ENCODE measurements around the gene SLC9A6.

Gene SLC9A6

DNA sequence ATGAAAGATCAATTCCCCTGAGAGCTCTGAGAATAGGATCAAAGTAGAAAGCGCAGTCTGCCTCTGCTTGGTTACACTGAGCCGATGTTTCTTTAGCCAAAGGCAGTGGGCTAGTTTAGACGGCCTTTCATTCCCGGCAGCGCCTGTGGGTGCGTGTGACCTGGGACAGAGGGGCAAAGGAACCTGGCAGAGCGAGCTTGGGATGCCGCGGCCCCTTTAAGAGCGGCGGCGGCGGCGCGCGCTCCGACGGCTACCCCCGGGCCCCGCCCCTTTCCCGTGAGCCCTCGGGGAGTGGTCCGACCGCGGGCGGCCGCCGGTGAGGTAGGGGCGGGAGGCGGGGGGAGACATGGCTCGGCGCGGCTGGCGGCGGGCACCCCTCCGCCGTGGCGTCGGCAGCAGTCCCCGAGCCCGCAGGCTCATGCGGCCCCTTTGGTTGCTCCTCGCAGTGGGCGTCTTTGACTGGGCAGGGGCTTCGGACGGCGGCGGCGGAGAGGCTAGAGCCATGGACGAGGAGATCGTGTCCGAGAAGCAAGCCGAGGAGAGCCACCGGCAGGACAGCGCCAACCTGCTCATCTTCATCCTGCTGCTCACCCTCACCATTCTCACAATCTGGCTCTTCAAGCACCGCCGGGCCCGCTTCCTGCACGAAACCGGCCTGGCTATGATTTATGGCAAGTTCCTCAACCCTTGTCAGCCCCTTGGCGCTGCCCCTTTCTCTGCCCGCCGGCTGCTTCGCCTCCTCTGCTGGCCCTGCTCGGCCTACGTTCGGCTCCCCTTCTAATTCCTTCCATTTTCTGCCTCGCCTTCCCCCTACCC, at the start of gene SLC9A6:
TSS of gene SLC9A6 (plus strand) at position 279 of the 816 bp plus-strand sequence. CDS start at position 503, 224 bp downstream.
- peak; percentile 54 to 61 for DNase-seq

DNA sequence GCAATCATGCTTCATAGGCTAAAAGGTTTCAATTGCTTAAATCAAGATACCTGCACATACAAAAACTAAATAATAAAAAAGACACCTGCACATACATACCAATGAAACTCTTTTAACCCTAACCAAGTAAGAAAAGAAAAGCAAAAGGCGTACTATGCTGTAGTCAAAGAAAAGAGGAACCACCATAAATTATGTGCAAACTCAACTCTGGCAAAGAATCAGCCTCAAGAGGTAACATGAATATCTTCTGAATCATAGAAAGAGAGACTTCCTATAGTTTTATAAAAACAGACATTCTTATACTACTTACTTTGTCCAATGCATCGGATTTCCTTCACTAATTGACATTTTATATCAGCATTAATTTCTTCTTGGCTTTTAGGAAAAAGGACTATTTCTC, 40.7 kb upstream of the SLC9A6 start:
- no peak for DNase-seq

DNA sequence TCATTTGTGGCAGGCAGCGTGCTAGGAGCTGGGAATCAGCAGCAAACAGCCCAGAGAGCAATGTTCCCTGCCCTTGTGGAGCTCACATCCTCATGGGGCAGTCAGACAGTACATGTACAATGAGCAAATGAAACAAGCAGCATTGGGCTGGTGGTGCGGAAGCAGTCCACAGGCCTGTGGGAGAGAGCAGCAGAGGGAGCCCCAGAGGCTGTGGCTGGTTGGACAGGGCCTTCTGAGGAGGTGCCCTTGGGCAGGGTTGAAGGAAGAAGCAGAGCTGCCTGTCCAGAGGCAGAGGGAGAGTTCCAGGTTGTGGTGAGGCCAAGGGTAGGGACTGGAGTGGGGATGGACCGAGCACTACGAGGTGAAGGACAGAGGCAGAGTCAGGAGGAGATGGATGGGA, 33.9 kb upstream of the SLC9A6 start:
- no peak for DNase-seq

DNA sequence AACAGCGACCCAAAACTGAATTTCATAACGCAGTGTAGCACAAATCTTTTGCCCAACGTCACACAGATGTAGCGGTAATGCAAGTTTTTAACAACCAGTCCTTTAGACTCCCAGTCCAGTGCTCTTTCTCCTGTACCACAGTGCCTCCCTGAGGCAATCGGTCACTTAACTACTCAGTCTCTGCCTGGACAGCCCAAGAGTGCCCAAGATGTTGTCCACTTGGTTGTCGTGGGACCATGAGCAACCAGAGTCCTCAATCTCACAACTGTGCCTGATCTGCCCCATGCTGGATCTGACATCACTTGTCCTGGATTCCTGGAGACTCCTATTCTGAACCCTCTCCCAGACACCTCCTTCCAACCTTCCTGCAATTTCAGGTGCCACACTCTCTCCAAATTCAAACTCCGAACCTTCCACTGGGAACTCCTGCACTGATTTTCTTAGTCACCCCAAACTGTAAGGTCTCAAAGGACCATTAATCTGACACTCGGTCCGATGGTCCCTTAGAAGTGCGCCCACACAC, 12.1 kb upstream of the SLC9A6 start:
- DNase-seq = no peak

DNA sequence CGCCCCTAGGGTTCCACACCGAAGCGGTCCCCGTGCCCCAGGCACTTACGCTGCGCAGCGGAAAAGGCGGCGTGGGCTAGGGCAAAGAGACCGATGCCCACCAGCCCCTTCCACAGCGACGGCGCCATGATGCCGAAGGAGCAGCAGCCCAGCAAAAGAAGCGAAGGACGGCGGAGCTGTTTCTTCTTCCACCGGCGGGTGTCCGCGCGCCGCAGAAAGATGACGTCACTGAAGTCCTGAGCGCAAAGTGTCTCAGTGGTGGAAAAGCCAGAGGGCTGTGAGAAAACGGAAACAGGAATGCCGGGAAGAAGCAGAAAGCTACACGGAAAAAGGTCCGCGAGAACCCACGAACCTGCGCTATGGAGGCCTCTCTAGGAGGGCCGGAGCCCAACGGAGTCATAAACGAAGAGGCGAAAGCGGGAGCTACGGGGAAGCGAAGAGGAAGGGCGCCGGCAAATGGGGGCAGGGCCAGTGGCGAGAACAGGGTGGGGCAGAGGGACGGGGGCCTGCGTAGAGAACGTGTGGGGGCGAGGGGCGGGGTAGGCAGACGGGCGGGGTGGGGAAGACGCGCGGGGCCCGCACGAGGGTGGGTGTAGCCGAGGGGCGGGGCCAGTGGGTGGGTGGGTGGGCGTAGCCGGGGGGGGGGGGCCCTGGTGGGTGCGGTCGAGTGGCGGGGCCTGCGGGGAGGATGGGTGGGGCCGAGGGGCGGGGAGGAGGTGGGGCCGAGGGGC, 11.5 kb upstream of the SLC9A6 start, which contains the start of gene MMGT1:
TSS of gene MMGT1 (minus strand) at position 441 of the 731 bp plus-strand sequence. CDS start at position 128, 313 bp downstream.
- DNase-seq = peak; percentile 78 to 86

DNA sequence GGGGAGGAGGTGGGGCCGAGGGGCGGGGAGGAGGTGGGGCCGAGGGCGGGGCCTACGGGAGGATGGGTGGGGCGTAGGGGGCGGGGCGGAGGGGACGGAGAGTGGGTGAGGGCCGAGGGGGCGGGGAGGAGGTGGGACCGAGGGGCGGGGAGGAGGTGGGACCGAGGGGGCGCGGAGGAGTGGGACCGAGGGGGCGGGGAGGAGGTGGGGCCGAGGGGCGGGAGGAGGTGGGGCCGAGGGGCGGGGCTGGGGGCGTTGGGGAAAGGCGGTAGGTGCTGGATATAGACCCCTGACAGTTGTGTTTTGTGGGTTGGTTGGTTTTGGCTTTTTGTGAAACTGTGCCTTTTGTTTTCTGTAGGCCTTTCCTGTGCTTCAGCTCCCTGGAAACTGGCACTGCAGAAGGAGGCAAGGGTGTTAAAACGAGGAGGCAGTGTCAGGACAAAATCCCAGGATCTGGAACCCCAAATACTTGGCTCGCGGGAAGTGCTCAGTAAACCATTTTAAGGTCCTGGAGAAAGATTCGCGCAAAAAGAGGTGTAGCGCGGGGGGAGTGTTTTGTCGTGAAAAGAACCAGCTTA, 10.9 kb upstream of the SLC9A6 start:
- DNase-seq = peak; percentile 70 to 79

DNA sequence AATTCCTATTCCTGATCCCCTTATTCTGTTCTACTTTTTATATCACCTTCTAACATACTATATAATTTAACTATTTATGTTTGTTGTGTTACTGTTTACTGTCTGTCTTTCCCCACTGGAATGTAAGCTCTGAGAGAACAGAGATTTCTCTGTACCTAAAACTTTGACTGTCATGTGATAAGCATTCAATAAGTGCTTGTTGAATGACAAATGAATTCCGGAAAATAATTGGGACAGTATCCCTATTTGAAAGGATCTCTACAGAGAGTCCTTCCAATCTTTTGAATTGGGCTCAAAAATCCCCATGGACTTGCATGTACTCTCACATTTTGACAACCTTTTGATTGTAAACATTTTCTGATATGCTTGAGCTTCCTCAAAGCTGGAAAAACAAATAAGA, 9.8 kb upstream of the SLC9A6 start:
- DNase-seq = no peak

DNA sequence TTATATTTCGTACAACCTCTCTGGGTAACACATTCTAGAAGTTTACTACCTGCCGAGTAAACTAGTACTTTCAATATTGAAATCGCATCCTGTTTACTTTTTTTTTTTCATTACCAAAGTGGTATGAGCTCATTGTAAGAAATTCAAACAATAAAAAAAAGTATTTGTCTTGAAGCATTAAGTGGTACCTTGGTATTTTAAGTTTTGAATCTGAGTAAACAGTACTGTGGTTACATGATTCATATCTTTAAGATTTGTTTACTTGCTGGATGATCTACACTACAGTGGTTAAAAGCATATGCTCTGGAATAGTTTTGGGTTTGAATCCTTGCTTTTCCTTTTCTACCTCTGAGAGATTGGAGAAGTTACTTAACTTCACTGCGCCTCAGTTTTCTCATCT, 7.6 kb upstream of the SLC9A6 start:
- no peak for DNase-seq

DNA sequence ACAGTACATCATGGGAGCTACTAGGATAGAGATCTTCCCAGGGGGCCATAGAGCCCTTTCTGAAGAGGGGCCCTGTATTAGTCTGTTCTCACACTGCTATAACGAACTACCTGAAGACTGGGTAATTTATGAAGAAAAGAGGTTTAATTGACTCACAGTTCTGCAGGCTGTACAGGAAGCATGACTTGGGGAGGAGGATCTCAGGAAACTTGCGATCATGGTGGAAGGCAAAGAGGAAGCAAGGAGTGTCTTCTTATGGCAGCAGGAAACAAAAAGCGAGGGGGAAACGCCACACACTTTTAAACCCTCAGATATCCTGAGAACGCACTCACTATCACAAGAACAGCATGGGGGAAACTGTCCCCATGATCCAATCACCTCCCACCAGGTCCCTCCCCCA, 4.2 kb upstream of the SLC9A6 start:
- no peak for DNase-seq

DNA sequence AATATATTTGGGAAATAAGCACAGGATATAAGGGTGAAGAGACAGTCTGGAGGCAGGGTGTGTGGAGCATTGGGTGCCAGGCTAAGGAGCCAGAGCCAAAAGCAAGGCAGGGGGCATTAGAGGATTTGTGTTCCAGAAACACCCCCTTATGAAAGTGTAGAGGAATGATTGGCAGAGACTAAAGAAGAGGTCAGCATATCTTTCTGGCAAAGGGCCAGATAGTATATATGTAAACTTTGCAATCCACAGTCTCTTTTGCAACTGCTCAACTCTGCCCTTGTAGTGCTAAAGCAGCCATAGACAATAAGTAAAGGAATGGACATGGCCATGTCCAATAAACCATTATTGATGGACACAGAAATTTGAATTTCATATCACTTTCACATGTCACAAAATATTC, 3.6 kb upstream of the SLC9A6 start:
- DNase-seq = no peak

DNA sequence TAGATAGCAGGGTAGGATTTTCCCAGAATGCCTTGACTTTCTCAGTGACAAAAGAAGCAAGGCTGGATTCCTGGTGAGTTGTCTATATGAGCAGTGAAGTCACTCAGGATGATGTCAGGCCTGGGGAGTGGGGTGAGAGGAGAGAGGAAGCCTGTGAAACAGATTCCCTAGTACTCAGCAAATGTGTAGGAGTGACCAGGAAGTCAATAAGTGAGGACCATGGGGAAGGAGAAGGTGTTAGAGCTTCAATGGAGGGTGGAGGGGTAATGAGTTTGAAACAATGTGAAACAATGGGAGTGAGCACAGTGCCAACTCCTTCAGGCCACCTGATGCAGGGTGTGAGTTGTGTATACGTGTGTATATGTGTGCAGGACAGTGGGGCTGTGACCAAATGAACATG, 2.4 kb upstream of the SLC9A6 start:
- no peak for DNase-seq

DNA sequence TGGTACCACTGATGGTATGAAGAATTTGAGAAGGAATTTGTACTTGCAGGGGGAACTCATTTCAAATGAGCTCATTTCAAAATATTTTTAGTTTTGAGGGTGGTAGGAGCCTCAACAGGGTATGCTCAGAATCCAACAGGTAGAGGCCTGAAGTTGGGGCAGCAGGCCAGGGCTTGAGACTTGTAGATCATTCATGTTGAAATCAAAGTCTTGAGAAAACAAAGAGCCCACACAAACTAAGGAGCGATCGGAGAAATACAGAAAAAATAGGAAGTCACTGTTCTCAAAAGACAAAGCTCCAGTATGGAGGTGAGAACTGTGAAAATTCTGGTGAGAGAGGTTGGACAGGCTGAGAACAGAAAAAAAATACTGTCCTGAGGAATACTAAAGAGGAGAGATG, 979 bp upstream of the SLC9A6 start:
- DNase-seq = no peak

DNA sequence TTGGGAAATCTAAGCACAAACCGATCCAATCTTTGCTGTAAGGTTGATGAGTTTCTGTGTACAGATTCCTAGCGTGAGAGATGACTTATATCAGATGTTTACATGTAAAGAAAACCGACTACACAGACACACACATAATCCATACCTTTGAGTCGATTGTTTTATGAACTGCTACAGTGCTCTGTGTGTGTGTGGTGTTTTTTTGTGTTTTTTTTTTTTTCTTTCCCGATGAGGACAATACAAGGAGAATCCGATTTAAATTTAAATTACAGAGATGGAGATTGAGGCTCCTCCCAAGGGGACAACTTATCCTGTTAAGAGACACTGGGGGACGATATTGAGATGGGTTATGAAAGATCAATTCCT, 461 bp upstream of the SLC9A6 start:
- no peak for DNase-seq

DNA sequence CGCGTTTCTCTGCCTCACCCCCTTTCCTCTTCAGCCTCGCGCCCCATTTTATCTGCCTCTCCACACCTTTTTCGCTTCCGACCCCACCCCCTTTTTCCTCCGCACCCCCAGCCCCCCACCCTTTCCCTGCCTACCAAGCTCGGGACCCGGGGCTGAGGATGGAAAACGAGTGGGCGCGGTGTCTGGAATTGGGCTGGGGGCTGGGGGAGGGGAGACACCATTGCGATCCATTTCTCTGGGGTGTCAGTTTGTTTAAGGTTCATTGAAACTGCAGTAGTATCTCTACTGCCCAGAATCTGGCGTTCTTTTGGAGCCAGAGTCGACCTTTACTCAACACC, 707 bp downstream of the SLC9A6 start:
- DNase-seq = no peak

DNA sequence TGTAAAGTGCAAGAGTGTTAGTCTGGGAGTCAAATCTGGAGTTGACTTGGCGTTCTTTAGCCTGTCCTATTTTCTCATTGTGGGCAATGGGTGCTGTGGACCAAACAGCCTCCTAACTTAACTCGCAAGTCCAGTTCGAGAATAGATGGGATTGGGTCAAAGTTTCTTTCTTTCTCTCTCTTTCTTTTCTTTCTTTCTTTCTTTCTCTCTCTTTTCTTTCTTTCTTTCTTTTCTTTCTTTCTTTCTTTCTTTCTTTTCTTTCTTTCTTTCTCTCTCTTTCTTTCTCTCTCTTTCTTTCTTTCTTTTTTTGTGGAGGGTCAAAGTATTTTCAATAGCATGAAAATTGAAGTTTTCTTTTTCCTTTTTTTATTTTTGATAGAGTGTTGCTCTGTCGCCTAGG, 3.0 kb downstream of the SLC9A6 start:
- no peak for DNase-seq

DNA sequence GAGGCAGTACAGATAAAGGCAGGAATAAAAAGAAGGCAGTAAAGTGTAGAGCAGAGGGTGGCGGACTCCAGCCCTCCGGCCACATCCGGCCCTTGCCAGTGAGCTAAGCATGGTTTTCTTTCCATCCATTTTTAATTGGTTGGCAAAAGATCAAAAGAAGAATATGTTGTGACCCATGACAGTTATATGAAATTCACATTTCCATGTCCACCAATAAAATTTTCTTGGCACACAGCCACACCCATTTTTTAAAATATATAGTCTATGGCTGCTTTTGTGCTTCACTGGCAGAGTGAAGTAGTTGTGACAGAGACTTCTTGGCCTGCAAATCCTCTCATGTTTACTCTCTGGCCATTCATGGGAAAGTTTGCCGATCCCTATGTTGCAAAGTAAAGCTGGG, 29.8 kb downstream of the SLC9A6 start:
- no peak for DNase-seq

DNA sequence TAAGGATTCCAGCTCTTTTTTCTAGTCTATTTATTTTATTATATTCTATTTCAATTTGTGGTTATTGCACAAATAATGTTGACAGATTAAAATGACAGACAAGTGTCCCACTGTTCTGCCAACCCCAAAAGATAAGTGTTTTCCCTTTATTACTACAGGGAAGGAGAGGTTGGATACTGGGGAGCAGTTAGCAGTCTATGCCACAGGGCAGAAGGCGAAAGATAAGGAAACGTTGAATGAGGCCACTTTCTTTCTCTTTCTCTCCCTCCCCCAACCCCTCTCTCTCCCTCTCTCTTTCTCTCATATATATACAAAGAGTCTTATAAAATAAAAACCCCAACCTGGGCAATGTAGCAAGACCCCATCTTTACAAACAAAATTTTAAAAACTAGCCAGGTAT, 31.6 kb downstream of the SLC9A6 start:
- no peak for DNase-seq

DNA sequence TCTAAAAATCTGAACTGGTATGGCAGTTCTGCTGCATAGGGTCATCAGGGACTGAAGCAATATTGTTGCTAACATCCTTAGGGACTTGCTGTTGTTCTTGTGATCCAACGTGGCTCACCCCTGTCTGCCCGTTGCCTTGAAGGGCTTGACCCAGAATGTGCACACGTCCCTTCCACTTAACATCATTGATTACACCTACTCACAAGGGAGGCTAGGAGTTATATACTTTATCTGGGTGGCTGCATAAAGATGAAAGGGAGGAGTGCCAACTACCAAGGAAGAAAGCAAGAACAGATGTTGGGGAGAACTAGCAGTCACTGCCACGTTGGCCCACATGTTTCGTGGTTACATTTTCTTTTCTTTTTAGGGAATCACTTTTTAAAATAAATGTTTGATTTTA, 34.0 kb downstream of the SLC9A6 start:
- DNase-seq = no peak

DNA sequence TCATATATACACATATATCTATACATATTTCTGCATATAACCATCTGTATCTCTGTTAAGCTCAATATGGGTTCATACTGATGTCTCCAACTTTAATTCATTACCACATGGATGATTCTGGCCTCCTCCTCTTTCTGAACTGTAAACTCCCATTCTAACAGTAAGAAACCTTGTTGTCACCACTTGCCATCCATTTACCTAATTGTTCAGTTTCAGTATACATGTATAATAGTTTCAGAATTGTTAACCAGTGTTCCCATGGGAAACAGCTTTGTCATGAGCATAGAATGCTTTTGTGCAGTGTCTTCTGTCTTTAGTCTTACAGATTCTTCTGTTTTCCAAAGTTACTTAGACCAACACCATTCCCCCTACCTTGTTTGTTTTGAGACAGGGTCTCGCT, 35.9 kb downstream of the SLC9A6 start:
- DNase-seq = no peak

DNA sequence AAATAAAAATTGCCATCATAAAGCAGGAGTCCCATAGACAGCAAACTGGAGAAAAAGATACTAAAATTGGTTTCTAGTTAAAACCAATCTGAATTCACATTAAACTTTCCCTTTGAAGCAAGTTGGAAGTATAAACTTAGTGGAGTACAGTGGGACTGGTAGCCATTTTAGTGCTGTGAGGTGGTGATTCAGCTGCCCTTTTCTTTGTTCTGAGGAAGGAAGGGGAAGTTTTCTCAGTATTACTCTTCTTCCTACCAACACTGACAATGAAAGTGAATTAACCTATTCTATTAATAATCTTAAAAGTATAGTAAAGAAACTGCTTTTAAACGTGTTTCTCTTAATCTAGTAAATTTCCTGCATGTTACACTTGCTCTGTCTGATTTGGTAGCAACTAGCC, 36.7 kb downstream of the SLC9A6 start:
- DNase-seq = no peak

DNA sequence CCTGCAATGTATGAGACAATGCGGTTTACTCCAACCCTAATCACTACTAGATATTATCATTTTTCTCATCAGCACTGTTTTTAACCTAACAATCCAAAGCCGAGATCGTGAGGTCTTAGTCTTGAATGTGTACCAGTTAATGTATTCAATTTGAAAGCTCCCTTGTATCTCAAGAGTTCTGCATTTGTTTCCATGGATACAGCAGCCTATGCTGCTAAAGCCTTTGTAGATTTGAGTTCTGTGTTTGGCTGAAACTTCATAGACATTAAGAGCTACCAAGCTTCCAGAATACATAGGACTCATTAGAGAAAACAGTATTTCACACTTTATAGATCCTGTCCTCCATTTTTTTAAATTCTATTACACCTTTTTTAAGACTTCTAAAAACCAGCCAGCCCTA, 39.9 kb downstream of the SLC9A6 start:
- DNase-seq = no peak

DNA sequence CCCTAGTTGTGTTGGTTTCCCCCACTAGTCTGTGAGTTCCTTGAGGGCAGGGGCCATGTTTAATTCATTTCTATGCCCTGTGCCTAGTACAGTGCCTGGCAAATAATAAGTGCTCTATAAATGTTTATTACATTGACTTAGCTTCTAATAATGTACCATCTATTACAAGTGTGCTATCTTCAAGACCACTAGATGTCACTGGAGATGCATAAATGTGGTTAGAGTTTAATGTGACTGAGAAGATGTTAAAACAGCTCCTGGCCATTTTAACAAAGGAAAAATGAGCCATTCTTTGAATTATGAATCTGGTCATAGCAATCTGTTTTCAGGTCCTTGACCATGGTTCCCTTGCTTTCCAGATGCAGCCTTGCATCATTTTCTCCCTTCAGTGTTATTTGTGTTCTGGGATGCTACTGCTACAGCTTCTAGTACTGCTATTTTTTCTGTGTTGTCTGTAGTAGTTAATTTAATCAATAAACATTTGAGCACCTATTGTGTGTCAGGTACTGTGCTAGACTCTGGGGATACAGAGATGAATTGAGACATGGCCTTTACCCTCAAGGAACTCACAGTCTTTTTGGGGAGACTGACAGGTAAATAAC, 43.2 kb downstream of the SLC9A6 start:
- DNase-seq = no peak

DNA sequence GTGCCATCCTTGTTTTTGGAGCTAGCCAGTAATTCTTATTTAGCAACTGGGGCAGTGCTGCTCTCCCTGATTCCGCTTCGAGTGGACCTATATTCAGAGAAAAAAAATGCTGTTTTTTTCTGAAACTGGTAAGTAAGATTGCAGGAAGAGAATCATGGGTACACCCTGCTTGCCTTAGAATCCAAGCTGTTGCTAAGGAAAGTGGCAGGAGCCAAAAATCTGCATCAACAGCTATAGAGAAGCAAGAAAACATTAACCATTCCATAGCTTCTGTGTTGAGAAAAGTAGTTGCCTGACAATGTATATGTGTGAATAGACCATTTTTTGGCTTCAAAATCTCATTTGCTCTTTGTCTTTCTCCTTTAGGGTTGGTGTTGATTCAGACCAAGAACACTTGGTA, 44.5 kb downstream of the SLC9A6 start:
- DNase-seq = no peak
